Myocyte (in vitro differentiated cells): ENCODE results near the gene TTC39C. TPM values are rescaled to one million over a fixed set of nuclear protein-coding genes. Genes with fewer than 3 reads are reported as not detected.

Source experiments
- DNase-seq: peaks from one replicate; pipeline ENCODE4 v3.0.0-alpha.2; 2012; ENCODE audit warnings: low read depth
- polyA plus RNA-seq: library from polyadenylated mRNA; unstranded; fragments of >200 nt; gene quantifications from one replicate; pipeline ENCODE4 v1.2.1, GENCODE V29; 2012; ENCODE audit warnings: missing spikeins
- total RNA-seq: library from RNA; depleted of rRNA; stranded (reverse); fragments of >200 nt; gene quantifications from 2 replicates; pipeline ENCODE4 v1.2.3, GENCODE V29; 2014

TTC39C gene
- 14.8 and 16.4 TPM in 2 replicates for total RNA-seq
- 12.9 TPM for polyA plus RNA-seq

DNA sequence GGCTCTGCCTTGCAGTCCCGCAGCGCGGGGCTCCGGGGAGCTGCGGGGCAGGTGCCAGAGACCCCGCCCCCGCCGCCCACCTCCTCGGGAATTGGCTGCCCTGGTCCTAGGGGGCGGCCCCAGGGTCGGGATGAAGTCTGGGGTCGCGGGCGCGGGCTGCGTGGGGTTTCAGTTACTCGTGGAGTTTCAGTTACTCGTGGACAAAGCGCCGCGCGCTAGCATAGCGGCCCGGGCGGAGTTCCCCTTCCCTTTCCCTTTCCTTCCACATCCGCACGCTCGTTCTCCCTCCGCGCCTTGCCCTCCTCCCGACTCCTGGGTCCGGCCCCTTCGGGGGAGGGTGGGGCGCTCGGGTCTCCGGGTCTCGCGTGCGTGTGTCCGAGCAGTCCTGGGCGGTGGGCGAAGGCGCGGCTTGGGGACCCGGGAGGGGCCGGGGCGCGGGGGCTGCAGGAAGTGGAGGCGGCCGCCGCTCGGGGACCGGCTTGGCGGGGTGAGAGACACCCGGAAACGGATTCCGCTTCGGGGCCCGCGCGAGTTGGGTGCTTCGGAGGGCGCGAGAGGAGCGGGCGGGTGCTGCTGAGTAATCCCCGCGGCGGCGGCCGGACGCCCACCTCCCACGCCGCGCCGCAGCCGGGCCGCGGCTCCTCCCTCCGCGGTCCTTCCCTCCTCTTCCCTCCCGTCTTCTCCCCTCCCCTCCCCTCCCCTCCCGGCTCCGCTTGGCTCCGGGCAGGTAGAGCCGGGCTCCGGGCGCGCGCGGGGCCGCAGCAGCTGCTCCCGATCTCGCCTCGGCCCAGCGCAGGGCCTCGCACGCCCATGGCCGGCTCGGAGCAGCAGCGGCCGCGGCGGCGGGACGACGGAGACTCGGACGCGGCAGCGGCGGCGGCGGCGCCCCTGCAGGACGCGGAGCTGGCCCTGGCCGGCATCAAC is at the start of gene TTC39C:
TTC39C (plus strand) TSS at position 693 of the 924 bp plus-strand sequence; CDS start at position 811, 118 bp downstream.
- DNase-seq: peak; percentile 74

DNA sequence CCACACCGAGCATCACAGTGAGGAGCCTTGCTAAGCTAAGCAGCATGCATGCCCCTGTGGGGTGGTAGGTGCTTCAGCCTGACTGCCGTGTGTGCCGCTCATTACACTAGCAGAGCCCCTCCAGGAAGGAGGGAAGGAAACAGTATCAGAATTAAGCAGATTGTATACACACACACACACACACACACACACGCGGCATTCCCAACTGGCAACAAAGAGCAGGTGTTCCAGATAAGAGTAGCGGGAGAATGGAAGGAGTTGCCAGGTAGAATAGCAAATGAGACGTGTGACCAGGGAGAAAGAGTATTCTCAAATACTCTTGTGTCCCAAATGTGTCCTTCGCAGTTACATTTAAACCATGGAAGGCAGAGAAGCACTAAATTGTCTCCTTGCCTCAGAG is 47.6 kb upstream of the TTC39C start:
- no peak for DNase-seq

DNA sequence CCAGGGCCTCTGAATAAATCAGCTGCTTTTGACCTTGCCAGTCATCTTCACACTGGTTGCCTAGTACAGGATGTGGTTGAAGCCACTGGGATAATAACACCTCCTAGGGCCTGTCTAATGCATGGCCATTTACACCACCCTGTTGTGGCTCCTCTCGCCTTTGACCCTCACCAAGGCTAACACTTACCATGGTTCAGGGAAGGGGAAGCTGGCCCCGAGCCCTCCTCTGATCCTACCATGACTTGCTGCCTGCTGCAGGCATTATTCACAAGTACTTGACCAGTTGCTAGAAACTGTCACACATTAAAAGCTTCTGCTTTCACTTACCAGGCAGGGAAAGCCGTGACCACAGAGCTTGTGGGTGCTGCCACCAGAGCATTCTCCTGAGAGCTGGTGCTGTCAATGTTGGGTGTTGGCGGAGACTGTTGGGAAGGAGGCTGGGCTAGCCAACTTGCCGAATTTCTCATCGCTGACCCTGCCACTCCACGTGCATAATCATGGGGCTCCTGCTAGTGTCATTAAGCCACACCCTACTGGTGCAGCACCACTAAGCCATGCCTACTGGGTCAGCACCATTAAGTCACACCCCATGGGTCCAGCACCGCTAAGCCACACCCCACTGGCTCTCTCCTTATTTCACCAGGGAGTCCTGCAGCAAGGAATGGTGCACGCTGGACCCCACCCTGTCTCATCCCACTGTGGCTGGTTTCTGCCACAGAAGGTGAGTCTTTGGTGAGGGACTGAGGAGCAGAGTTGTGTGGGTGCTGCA is 47.0 kb upstream of the TTC39C start:
- DNase-seq: peak; percentile 69

DNA sequence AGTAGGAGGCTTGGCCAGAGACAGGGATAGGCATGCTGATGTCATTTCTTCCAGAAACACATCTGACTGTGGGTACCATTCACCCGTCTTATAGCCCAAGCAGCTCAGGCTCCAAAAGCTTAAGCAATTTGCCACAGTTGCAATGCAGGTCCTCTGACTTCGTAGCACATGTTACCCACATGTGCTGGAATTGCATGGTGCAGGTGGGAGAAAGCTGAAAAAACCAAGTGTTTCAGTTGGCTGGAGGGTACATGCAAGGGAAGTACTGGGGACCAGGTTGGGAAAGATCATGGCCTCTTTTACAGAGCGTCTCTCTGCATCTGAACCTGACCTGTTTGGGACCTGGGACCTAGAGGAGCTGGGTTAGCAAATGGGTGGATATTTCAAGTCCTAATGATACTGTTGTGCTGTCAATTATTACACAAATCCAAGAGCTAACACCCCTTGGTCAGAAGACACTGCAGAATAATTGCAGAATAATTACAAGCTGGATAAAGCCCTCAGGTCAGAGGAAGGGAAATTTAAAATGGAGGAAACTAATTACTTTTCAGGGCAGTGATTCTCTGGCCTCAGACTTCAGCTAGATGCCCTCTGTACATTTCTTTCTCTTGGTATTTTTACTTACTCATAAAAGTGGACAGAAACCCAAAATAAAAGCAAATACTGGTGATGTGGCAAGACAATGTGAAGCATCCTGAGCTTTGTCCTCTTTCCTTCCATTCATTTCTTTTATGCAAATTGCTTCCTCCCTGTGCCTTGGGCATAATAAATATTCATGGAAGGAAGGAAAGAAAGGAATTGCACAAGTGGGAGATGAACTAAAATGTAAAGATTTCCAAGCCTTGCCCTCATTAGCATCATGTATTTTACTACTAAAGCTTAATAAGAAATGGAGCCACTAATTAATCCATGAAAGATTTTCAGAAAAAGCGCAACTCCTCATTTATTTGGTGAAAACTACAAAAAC is 45.6 kb upstream of the TTC39C start:
- DNase-seq: no peak

DNA sequence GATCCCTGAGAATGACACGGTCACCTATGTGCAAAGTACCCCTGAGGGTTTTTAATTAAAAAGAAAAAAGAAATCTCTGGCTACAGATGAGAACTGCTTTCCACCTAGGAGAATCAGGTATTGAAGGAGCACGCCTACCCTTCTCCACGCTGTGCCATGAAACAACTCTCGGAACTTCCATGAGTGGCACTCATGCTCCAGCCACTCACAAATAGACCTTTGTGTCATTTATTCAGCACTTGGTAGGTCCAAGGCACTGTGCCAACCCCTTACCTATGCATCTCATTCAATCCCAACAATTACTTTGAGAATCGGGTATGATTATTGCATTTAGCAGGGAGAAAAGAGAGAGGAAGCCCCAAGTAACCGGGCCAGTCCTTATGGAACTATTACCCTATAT is 44.9 kb upstream of the TTC39C start:
- no peak for DNase-seq

DNA sequence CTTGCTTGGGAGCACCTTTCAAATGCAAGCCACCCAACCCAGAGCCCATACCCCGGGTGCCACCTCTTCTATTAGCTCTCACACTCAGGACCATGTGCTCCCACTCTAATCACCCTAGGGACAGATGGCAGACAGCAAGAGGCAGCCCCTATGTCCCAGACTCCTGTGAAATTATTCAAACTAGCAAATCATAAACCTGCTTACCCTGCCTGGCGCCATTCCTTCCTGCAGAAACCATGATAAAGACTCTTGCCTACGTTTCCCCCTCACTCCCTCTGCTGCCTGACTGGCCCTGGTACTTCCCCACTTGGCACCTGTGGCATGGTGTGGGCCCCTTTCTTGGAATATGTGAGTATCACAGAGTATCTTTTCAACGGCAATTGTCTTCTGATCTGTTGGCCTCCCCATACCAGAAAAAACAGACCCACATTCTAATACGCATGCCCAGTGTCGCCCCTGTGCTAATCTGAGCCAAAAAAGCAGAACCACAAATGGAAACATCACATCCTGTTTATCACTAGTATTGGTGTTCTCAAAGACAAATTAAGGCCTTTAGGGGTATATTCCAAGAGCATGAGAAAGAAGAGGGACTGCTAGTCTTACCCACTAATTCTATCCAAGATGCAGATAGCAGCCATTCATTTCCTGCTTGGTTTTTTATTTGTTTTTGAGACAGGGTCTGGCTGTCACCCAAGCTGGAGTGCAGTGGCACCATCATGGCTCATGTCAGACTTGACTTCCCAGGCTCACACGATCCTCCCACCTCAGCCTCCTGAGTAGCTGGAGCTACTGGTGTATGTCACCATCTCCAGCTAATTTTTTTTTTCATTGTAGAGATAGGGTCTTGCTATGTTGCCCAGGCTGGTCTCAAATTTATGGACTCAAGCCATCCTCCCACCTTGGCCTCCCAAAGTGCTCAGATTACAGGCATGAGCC is 44.1 kb upstream of the TTC39C start:
- DNase-seq: no peak

DNA sequence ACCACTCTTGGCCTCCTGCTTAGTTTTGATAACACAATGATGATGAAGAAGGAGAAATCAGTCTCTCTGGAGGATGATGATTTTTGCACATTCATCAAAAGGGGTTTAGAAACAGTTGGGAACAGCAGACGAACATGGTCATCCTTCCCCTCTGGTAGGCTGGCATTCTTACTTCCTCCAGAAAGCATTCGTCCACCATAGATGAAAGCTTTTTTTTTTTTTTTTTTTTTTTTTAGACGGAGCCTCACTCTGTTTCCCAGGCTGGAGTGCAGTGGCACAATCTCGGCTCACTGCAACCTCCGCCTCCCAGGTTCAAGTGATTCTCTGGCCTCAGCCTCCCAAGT is 43.5 kb upstream of the TTC39C start:
- DNase-seq: no peak

DNA sequence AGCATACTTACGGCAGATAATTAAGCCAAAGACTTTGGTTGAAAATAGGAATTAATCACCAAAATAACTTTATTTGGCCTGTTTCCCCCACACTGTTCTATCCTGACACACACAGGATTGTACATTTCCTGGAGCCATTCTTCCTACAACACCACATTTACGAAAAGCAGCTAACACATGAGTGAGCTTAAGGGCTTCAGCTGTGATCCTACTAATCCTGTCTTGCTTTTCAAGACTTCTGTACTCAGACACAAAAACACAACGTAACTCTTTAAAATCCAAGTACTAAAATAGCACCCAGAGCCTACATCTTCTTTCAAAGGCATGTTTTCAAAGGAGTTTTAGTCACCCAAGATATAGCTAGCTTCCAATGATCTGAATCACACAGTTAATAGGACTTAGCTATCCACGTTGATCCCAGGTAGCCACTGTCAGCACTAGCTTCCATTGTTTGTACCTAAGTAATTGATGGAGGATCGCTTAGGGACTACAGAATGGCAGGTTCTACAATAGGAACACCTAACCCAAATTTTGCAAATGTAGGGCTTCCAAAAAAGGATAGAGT is 42.8 kb upstream of the TTC39C start:
- DNase-seq: no peak

DNA sequence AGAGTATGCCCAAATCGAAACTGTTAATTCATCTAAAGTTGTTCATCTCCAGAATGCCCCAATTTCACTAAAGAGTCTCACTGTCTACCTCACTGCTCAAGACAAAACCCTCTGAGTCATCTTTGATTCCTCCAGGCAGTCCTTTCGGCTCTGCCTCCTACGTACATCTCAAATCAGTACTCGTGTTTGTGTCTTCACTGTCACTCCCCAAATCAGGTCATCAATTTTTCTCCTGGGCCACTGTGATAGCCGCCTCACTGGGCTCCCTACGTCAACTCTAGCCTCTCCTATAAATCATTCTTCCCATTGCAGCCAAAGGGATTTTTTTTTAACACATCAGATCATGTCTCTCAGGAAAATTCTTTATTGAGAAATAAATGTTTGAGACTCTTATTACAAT is 42.1 kb upstream of the TTC39C start:
- no peak for DNase-seq

DNA sequence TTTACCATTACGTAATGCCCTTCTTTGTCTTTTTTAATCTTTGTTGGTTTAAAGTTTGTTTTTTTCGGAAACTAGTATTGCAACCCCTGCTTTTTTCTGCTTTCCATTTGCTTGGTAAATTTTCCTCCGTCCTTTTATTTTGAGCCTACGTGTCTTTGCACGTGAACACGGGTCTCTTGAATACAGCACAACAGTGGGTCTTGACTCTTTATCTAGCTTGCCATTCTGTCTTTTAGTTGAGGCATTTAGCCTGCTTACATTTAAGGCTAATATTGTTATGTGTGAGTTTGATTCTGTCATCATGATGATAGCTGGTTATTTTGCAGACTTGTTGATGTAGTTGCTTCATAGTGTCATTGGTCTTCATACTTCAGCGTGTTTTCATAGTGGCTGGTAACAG is 37.5 kb upstream of the TTC39C start:
- no peak for DNase-seq

DNA sequence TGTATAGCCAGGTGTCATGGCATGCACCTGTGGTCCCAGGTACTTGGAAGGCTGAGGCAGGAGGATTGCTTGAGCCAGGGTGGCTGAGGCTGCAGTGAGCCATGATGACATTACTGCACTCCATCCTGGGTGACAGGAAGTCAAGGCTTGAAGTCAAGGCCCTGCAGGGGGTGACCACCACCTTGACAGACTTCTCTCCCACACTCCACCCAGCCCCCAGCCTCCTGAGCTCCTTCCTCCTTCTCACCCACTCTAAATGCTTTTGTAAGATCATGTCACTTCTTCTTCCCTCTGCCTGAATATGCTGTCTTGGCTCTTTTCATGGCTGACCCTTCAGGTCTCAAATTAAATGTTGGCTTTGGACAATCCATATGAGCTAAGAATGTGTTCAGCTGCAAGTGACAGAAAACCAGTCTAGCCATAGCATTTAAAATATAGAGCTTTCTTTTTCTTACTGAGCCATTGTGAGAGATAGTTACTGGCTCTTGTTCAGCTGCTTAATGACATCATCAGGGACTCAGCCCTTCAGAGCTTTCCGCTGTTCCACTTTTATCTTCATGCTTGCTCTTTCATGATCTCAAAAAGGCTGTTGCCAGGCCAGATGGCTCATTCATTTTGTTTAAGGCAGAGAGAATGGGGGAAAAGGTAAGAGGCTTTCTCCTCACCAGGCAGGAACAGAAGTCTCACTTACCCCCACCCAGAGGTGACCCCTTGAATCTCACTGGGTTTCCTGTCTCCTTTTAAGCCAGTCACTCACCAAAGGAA is 36.7 kb upstream of the TTC39C start:
- no peak for DNase-seq

DNA sequence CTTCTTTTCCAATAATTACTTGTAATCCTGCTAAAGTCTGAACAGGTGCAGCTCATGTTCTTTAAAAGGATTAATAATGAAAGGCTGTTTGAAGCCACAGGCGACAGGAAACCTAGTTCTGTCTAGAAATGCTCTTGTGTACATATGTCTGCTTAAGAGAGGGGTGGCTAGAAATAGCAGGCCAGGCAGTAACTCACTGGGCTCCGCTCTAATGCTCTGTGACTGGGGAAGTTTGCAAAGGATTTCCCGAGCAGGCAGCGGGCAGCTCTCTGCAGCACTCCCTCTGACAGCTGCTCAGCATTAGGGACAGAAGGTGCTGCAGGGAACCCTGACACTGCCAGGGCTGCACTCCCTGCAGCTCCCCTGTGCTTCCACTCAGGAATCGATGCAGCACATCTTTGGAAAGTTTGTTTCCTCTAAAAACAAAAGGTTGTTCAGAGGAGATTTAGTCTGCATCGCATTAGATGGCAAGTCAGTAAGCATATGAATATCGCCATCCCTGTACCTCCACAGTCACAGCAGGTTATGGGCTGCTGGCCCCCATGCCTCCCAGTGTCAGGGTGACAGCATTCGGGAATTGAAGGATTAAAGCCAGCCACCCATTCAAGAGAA is 33.1 kb upstream of the TTC39C start:
- peak; percentile 51 for DNase-seq

DNA sequence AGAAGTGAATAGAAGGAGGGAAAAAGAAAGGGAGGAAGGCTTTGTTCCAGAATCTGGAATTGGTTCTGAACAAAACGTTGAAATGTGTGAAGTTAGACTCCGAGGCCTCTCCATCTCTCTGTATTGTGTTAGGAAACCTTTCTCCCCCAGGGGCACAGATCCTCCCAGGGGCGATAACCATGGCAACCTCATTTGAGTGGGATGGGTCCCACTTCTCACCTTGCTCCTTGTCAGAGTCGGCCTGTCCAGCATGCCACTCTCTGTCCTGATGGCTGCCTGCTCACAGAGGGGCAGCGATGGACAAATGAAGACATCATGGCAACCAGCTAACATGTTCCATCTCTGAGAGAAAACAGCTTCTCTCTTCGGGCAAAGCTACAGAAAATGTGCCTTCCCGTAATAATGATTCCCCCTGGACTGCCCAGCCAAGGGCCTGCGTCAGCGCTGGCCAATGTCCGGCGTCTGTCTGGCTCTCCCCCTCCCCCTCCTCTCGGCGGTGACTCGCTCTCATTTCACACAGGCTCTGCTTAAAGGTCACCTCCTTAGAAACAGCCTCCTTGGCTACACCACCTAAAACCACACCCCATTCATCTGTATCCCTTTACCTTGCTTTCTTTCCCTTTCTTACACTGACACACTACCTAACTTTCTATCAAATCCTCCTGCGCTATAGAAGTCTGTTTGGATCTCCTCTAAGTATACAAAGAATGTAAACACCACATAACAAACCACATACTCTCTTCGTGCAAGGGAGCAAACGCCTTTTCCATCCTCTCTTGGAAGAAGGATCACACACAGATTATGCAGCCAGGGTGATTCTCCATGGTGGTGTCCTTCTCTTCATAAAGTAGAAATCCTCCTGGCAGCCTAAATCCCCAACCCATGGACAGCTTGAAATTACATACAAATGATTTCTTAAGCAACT is 32.1 kb upstream of the TTC39C start:
- peak; percentile 54 for DNase-seq

DNA sequence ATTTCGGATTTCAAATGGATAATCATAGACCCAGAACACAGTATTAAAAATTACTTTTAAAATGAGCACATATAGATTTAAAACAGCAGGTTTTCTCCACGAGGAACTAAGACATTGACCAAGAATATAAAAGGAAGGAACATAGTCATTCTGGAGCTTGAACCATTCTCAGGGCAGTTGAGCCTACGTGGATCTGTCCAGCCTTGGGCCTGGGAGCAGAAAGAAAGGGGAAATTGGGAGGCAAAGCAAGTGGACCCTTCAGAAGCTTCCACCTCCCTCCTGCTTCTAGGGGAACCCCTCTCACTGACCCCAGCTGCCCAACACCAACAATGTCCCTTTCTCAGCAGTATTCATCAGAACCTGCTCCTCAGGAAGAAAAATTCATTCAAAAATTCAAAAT is 31.4 kb upstream of the TTC39C start:
- DNase-seq: no peak

DNA sequence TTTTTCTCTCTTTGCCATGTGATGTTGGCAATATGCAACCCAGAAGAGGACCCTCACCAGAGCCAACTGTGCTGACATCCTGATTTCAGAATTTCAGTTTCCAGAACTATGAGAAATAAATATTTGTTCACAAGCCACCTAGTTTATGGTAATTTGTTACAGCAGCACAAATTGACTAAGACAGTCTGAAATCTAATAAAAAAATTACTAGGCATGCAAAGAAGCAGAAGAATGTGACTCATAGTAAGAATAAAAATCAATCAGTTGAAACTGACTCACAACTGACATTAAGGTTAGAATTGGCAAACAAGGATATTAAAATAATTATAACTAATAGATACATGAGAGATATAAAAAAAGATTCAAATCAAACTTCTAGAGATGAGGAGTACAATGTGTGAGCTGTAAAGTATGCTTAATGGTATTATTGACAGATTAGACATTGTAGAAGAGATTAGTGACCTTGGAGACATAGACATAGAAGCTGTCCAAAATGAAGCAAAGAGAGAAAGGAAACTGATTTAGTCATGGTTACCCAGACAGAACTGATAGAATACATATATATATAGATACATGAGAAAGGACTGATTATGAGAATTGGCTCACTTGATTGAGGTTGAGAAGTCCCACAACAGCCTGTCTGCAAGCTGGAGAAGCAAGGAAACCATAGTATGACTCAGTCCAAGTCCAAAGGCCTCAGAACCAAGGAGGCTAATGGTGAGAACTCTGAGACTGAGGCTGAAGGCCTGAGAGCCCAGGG is 27.8 kb upstream of the TTC39C start:
- DNase-seq: no peak
